ENCODE data around the gene ROR2. TPM values are rescaled to one million over a fixed set of nuclear protein-coding genes. Genes with fewer than 3 reads are reported as not detected.
A peak's percentile ranks its signal among the peaks of the same experiment; 100 is the strongest.
"Not testable (repeated sequence)": the region's sequence is repeated elsewhere in the genome, so short reads cannot be mapped to it uniquely, and the experiment has no call there.

ROR2 gene
- polyA plus RNA-seq, 3 donors = not detected

DNA sequence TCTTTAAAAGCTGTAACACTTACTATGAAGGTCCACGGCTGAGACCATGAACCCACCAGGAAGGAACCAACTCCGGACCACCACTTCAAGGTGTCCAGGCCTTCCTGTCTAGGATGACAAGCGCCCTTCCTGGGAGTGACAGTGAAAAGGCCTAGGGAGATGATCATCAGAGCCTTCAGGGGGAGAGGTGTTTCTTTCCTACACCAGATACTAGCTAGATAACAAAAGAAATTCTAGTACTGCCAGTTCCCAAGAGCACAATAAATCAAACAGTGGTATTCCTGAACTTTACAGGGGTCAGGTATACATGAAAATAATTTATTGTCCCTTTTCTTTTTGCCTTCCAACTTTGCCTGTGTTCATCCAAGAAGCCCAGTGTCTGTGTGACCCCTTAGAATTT is 432.2 kb downstream of the ROR2 start:
- Histone ChIP-seq H3K4me3 (replicated peaks in 1 of 3; ENCODE audit: low read depth in 2 of 3, low read length in 3 of 3) (no peak overlapping the region), H3K4me2 (replicated peaks; ENCODE audit: extremely low read depth, low read length, poor library complexity, severe bottlenecking) (no peak overlapping the region), H3K27ac (ENCODE audit: low read depth in 1 of 2, low read length in 2 of 2) (no peak overlapping the region), H3K9me3 (replicated peaks in 1 of 2; ENCODE audit: control insufficient read depth in 1 of 2, insufficient read depth in 1 of 2, low read length in 2 of 2) (peaks cover 0 to 12% of the 10 kb centered on the region in 2 donors), H3K4me1 (ENCODE audit: control insufficient read depth in 1 of 2, insufficient read depth in 2 of 2, low read length in 2 of 2) (peaks cover 17 to 19% of the 10 kb centered on the region in 2 donors), H3K9ac (ENCODE audit: insufficient read depth, low read length, poor library complexity, severe bottlenecking) (no peak overlapping the region), H4K20me1 (ENCODE audit: insufficient read depth, low read length) (no peaks in the 10 kb centered on the region), H3K36me3 (replicated peaks in 1 of 2; ENCODE audit: control insufficient read depth in 1 of 2, insufficient read depth in 2 of 2, low read length in 2 of 2) (no peaks in the 10 kb centered on the region), H3K27me3 (ENCODE audit: control insufficient read depth in 2 of 2, insufficient read depth in 2 of 2, low read length in 2 of 2) (no peaks in the 10 kb centered on the region), H3K79me2 (ENCODE audit: insufficient read depth, low read length) (no peaks in the 10 kb centered on the region), H2AFZ (ENCODE audit: insufficient read depth, low read depth, low read length, poor library complexity, severe bottlenecking) (no peak overlapping the region)
- DNase-seq = no peak
- H3K9me3 Mint-ChIP-seq = peaks cover 6 to 25% (median 11%) of the 10 kb centered on the region in 7 donors
- peaks cover 26% of the 10 kb centered on the region for H3K4me1 Mint-ChIP-seq
- intact Hi-C loops (cut with micrococcal nuclease) = no loop called here
- TF ChIP-seq, protein P1, sequence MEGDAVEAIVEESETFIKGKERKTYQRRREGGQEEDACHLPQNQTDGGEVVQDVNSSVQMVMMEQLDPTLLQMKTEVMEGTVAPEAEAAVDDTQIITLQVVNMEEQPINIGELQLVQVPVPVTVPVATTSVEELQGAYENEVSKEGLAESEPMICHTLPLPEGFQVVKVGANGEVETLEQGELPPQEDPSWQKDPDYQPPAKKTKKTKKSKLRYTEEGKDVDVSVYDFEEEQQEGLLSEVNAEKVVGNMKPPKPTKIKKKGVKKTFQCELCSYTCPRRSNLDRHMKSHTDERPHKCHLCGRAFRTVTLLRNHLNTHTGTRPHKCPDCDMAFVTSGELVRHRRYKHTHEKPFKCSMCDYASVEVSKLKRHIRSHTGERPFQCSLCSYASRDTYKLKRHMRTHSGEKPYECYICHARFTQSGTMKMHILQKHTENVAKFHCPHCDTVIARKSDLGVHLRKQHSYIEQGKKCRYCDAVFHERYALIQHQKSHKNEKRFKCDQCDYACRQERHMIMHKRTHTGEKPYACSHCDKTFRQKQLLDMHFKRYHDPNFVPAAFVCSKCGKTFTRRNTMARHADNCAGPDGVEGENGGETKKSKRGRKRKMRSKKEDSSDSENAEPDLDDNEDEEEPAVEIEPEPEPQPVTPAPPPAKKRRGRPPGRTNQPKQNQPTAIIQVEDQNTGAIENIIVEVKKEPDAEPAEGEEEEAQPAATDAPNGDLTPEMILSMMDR (IDR thresholded peaks at IDR 0.05) = no peak
- WGBS (ENCODE audit: insufficient coverage) = no CpG with 5 or more reads among the region's 3 CpGs
- no peaks in the 10 kb centered on the region for H3K36me3 Mint-ChIP-seq
- H3K4me3 Mint-ChIP-seq = no peak overlapping the region
- H3K27ac Mint-ChIP-seq = peak overlapping the region in 3 of 7 donors; percentile 52 to 79 (median 72)
- peaks cover 4 to 12% (median 6%) of the 10 kb centered on the region in 3 donors for H3K27me3 Mint-ChIP-seq (ENCODE audit: low read depth in 3 of 3)

DNA sequence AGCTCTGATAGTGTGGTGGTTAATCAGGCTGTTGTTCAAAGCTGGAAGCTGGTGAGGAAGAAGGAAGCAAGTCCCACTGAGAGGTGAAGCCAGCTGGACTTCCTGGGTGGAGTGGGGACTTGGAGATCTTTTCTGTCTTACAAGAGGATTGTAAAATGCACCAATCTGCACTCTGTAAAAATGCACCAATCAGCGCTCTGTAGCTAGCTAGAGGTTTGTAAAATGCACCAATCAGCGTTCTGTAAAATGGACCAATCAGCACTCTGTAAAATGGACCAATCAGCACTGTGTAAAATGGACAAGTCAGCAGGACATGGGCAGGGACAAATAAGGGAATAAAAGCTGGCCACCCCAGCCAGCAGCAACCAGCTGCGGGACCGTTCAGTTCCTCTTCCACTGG is 432.7 kb downstream of the ROR2 start:
- DNase-seq; H3K4me3 Mint-ChIP-seq; H3K79me2 ChIP-seq (ENCODE audit: insufficient read depth, low read length); H3K36me3 ChIP-seq (replicated peaks in 1 of 2; ENCODE audit: control insufficient read depth in 1 of 2, insufficient read depth in 2 of 2, low read length in 2 of 2); intact Hi-C loops (cut with micrococcal nuclease); H3K9ac ChIP-seq (ENCODE audit: insufficient read depth, low read length, poor library complexity, severe bottlenecking); H3K27me3 ChIP-seq (ENCODE audit: control insufficient read depth in 2 of 2, insufficient read depth in 2 of 2, low read length in 2 of 2); H4K20me1 ChIP-seq (ENCODE audit: insufficient read depth, low read length); H2AFZ ChIP-seq (ENCODE audit: insufficient read depth, low read depth, low read length, poor library complexity, severe bottlenecking); H3K4me3 ChIP-seq (replicated peaks in 1 of 3; ENCODE audit: low read depth in 2 of 3, low read length in 3 of 3); H3K36me3 Mint-ChIP-seq; H3K4me2 ChIP-seq (replicated peaks; ENCODE audit: extremely low read depth, low read length, poor library complexity, severe bottlenecking): not testable (repeated sequence)
- 87% methylated on average over 3 of the region's 4 CpGs for WGBS (ENCODE audit: insufficient coverage)
- peaks cover 0 to 14% of the 10 kb centered on the region in 2 donors for H3K9me3 ChIP-seq (replicated peaks in 1 of 2; ENCODE audit: control insufficient read depth in 1 of 2, insufficient read depth in 1 of 2, low read length in 2 of 2)
- H3K27me3 Mint-ChIP-seq (ENCODE audit: low read depth in 3 of 3) = peaks cover 4 to 11% (median 6%) of the 10 kb centered on the region in 3 donors
- H3K9me3 Mint-ChIP-seq = peaks cover 8 to 28% (median 12%) of the 10 kb centered on the region in 7 donors
- peaks cover 17 to 19% of the 10 kb centered on the region in 2 donors for H3K4me1 ChIP-seq (ENCODE audit: control insufficient read depth in 1 of 2, insufficient read depth in 2 of 2, low read length in 2 of 2)
- H3K4me1 Mint-ChIP-seq = peaks cover 26% of the 10 kb centered on the region
- H3K27ac ChIP-seq (ENCODE audit: low read depth in 1 of 2, low read length in 2 of 2) = peak overlapping the region; percentile 26 to 66
- peak overlapping the region; percentile 20 to 88 (median 74) for H3K27ac Mint-ChIP-seq
